GM21717 (cell line): ENCODE results near the gene COL4A3.
"Not testable (repeated sequence)": the region's sequence is repeated elsewhere in the genome, so short reads cannot be mapped to it uniquely, and the experiment has no call there.

ENCODE experiments used
- ATAC-seq: cut with Tn5 transposase; IDR thresholded peaks from one replicate; pipeline ENCODE4 v1.9.1; 2021; ENCODE audit warnings: mild to moderate bottlenecking, moderate library complexity; ENCODE audit not compliant: unreplicated experiment

COL4A3 gene

GRCh38 chr2:227205701-227206100, 41.3 kb downstream of the COL4A3 start:
- no peak for ATAC-seq

DNA sequence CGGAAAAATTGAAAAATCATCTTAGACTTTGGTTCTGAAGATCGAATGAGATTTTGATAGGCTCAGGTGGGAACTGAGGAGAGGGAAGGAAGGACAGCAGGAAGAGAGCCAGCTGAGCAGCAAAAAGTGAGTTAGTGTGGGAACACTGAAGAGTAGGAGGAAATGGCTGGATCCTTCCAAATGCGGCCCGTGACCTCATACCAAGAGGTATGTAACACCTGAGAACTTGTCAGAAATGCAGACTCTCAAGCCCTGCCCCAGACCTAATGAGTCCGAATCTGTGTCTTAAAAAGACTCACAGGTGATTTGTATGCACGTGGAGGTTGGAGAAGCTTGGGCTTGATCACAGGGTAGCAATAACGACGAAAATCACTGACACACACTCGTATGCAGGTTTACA, 42.0 kb downstream of the COL4A3 start:
- ATAC-seq: no peak

DNA sequence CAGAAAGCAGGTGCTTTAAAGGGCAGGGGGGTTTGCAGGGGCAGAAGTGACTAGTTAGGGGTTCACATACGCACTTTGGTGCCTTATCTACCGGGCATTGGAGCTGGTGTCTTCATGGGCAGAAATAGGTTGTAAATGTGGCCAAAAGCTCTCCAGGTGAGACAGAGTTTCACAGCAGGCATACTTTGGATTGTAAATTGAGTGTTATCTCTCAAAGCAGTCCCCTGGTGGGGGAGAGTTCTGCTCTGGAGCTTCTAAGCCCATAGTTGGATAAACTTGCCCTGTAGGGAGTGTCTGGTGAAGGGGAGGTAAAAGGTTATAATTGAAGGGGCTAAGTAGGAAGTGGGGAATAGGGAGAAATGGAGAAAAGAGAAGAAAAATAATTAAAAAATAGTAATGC, 43.1 kb downstream of the COL4A3 start:
- no peak for ATAC-seq

DNA sequence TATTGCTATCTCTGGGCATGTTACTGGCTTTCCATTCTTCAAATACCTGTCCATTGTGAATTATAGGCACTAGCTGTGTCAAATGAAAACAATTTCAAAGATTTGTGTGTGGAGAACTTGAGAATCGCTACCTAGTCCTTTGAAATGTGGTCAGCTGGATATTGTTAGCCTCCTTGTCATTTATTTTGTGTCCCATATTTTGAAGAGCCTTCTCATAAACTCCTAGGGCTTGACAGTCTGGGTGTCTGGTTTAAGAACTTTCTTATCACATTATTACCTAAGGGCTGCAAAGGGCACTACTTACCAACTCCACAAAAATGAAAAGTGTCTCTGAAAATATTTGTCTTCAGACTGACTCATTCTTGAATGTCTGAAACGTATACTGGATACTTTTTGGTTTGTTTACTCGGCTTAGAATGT, 50.2 kb downstream of the COL4A3 start:
- no peak for ATAC-seq

- no peak for ATAC-seq
Measured at GRCh38 chr2:227219312-227220105, 55.1 kb downstream of the COL4A3 start.

- ATAC-seq: no peak
Measured at GRCh38 chr2:227221120-227221519, 56.7 kb downstream of the COL4A3 start.

DNA sequence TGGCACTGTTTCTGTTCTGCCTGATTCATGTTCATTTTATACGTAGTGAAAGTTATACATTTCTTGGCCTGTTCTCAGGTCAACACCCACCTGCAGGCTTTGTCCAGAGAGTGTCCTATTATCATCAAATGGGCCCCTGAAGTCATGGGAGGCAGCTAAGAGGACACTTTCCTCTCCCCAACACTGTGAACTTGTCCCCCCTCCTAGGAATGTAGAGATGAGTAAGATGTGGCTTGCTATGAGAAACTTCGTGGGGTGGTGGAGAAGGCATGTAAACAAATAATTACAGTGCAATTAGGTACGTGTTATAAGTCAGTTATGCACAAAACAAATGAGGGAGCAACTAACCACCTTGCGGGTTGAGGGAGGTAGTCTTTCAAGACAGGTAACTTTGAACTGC, 57.9 kb downstream of the COL4A3 start:
- no peak for ATAC-seq

GRCh38 chr2:227225641-227226040, 61.2 kb downstream of the COL4A3 start:
- ATAC-seq: not testable (repeated sequence)

DNA sequence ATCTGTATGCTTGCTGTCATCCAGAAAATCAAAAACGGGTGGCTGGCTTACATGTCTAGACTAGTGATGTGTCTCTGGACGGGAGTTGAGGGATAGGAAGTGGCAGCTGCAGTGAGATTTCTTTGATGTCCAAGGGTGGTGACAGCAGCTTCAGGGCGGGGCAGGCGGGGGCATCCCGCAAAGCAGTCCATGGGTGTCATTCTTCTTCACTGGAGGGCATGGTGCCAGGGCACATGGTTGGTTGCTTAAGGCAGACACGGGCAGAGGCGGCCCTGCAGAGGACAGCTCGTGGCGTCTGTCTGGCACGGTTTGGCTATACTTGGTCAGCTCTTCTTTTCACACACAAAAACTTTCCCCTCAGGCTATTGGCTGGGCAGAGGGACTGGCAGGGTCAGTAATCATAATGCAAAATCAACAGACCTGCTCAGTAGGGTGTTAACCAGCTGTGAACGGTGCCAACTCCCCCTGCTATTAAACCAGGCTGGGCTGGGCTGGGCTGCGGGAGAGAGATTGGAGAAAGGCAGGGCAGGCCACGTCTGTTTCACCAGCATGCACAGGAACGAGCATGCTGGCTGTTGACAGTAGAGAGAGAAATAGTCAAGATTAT, 63.7 kb downstream of the COL4A3 start:
- ATAC-seq: no peak

- no peak for ATAC-seq
Measured at GRCh38 chr2:227230151-227230550, 65.7 kb downstream of the COL4A3 start.

- no peak for ATAC-seq
Measured at GRCh38 chr2:227234429-227234828, 70.0 kb downstream of the COL4A3 start.

DNA sequence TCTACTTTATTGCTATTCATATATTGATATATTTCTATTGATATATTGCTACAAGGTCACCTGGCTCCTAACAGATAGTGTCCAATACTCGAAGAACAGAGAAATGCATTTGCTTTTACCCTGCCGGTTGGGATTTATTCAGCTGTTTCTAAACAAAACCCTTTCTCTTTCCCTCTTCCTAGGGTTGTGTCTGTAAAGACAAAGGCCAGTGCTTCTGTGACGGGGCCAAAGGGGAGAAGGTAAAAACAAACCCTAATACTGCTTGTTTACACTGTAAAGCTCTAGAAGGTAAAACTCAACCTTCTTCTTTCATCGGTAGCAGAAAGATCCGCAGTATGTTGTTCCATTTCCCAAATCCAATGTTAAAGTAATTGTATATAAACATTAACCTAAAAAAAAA, 73.4 kb downstream of the COL4A3 start:
- ATAC-seq: no peak

- ATAC-seq: no peak
Measured at GRCh38 chr2:227238238-227239237, 74.1 kb downstream of the COL4A3 start.

GRCh38 chr2:227241005-227241404, 76.6 kb downstream of the COL4A3 start:
- no peak for ATAC-seq

DNA sequence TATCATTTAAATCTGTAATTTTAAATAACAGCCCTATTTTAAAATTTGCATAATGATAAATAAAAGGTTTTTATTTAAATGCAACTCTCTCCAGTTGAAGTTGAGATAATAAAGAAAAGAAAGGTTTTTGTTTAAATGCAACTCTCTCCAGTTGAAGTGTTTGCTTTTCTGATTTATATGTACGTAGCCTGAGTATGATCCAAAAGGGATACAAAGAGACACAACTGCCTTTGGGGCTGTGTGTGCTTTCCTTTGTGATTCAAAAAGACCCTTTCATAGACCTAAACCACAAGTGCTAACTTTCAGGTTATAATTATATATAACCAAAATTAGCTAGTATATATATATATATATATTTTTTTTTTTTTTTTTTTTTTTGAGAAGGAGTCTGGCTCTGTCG, 84.5 kb downstream of the COL4A3 start:
- no peak for ATAC-seq

- ATAC-seq: no peak
Measured at GRCh38 chr2:227252831-227253230, 88.4 kb downstream of the COL4A3 start.

- no peak for ATAC-seq
Measured at GRCh38 chr2:227256605-227257004, 92.2 kb downstream of the COL4A3 start.

DNA sequence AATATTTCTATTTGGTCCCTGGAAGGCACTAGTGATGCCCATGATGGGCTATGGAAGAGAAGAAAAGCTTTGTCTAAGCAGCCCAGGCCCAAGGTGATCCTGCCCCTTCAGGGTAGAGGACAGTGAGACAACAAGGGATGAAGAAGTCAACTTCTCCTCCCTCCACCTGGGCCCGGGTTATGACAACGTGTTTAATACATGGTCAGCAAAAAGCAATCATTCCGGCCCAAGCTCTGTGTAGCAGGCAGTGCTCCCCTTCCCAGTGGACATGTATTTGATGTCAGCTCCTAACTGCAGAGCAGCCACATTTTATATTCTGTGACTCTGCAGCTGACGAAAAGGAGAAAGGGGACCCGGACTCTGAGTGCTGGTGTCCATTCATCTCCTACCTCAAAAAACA, 93.4 kb downstream of the COL4A3 start:
- ATAC-seq: no peak

- peak; percentile 46 for ATAC-seq
Measured at GRCh38 chr2:227260041-227260440, 95.6 kb downstream of the COL4A3 start.

DNA sequence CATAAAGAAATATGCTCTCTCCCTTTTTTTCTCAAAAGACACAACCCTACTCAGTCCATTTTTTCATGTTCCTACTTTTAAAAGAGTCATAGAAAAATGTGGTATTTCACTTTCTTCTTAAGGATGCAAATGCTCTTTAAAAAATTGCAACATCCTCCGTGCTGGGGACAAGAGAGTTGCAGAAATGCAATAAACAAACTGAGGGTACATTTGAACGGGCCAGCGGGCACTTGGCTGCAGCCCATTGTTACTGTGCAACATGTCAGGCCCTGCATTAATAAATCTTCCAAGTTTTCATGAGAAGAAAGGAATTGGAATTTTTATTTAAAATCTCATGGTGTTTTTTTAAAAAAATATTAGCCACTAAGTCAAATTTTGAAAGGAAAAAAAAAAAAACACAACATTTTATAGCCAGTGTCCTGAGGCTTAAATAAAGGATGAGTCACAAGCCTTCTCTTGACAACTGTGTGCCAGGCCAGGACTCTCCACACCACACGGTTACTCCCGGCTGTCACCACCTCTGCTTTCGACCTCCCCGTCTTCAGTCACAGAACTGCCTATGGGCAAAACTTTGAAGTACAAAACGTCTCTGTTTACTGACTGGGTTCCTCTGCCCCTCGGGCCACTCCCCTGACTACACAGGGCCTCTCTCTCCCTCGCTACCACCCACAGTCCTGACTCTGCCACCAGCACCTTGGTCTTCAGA, 103.1 kb downstream of the COL4A3 start:
- no peak for ATAC-seq

GRCh38 chr2:227280895-227281294, 116.5 kb downstream of the COL4A3 start:
- ATAC-seq: no peak
